ENCODE data around the gene STAC3.

Gene STAC3

DNA sequence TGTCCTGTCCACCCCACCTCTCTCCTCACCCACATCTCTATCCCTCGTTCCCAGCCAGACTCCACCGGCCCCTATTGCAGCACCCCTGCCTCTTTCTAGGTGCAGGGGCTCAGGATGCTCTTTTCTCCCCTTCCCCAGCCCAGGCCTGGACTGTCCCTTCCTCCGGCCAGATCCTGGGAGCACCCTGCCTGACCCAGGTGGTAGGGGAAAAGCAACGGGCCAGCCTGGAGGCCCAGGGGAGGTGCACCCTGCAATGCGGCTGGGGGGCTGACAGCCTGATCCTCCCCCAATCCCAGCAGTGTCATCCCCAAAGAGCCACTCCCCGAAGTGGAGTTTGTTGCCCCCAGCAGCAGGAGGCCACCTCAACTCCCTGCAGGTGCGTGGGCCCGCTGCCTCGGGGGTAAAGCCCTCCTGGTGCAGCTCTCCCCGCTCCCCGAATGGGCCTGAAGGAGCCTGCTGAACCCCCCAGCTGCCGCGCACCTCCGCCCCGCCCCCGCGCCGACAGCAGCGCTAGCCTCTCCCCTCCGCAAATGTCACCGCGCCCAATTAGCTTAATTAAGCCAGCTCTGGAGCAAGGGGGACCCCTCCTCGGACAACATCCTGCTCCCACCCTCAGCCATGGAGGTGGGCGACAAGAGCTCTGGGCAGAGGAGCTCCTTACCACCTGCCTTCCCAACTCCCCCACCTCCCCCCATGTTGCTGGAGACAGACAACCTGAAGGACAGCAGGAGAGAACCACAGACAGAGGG, 29.6 kb downstream of the STAC3 start:
- H3K27ac ChIP-seq, result no peak overlapping the region
- H3K27me3 ChIP-seq, result peaks cover 100% of the 10 kb centered on the region
- no peak overlapping the region for H3K4me3 ChIP-seq (ENCODE audit: low read depth in 1 of 2, low read length in 1 of 2)
- H3K9me3 ChIP-seq, result no peaks in the 10 kb centered on the region
- peaks cover 25 to 28% of the 10 kb centered on the region in 2 experiments for H3K4me1 ChIP-seq (ENCODE audit: control insufficient read depth in 1 of 2, insufficient read depth in 1 of 2, low read depth in 1 of 2, low read length in 1 of 2)
- H3K36me3 ChIP-seq, result no peaks in the 10 kb centered on the region
- TF ChIP-seq, protein P1, sequence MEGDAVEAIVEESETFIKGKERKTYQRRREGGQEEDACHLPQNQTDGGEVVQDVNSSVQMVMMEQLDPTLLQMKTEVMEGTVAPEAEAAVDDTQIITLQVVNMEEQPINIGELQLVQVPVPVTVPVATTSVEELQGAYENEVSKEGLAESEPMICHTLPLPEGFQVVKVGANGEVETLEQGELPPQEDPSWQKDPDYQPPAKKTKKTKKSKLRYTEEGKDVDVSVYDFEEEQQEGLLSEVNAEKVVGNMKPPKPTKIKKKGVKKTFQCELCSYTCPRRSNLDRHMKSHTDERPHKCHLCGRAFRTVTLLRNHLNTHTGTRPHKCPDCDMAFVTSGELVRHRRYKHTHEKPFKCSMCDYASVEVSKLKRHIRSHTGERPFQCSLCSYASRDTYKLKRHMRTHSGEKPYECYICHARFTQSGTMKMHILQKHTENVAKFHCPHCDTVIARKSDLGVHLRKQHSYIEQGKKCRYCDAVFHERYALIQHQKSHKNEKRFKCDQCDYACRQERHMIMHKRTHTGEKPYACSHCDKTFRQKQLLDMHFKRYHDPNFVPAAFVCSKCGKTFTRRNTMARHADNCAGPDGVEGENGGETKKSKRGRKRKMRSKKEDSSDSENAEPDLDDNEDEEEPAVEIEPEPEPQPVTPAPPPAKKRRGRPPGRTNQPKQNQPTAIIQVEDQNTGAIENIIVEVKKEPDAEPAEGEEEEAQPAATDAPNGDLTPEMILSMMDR (IDR thresholded peaks at IDR 0.05), result no peak

DNA sequence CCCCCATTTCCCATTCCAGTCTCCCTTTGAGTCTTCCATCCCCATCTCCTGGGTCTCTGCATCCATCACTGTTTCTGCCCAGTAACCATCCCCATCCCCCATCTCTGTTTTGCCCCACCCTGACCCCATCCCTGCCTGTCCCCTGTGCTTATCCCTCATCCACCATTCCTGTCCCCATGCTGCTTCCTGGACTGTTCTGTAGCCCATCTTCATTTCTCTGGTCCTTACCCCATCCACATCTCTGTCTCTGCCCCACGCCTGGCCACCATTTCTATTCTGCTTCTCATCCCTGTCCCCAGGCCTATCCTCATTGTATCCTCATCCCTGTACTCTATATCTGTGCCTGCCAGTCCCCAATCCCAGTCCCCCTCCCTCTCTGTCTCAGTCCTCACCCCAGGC, 30.2 kb downstream of the STAC3 start:
- peaks cover 23 to 27% of the 10 kb centered on the region in 2 experiments for H3K4me1 ChIP-seq (ENCODE audit: control insufficient read depth in 1 of 2, insufficient read depth in 1 of 2, low read depth in 1 of 2, low read length in 1 of 2)
- TF ChIP-seq, protein P1 (IDR thresholded peaks at IDR 0.05), result no peak
- H3K27me3 ChIP-seq, result peaks cover 100% of the 10 kb centered on the region
- H3K9me3 ChIP-seq, result no peaks in the 10 kb centered on the region
- no peak overlapping the region for H3K4me3 ChIP-seq (ENCODE audit: low read depth in 1 of 2, low read length in 1 of 2)
- H3K36me3 ChIP-seq, result no peaks in the 10 kb centered on the region
- H3K27ac ChIP-seq, result no peak overlapping the region

DNA sequence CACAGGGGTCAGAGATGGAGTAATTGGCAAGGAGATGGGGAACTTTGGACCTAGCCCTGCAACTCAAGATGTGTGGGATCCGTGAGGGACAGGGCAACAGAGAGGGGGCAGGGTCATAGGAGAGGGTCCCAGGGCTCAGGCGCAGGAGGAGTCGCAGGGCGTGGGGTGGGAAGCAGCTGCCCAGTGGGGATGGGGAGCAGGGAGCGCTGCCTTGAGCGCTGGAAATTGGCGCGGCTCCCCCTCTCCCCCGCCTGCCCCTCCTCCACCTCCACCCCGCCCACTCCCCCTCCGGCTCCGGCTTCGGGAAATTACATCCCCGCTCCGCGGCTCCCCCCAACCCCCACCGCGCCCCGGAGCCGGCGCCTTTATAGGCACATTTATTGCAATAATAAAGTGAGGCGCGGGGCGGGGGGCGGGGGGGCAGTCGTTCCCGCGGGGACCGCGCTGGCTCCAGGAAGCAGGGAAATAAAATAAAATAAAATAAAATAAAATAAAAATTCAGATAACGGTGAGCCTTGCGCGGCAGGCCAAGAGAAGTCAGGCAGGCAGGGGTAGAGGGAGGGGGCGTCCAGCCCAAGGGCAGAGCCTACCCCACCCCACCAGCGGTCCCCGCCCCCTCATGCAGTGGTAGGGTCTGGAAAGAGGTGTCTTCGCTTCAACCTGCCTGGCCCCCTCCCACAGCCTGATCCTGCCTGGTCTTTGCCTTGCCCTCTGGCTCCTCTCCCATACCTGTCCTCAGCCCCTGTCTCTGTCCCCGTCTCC, 30.8 kb downstream of the STAC3 start:
- Histone ChIP-seq H3K9me3 (no peaks in the 10 kb centered on the region), H3K27ac (no peak overlapping the region), H3K4me1 (ENCODE audit: control insufficient read depth in 1 of 2, insufficient read depth in 1 of 2, low read depth in 1 of 2, low read length in 1 of 2) (peaks cover 18 to 21% of the 10 kb centered on the region in 2 experiments), H3K4me3 (ENCODE audit: low read depth in 1 of 2, low read length in 1 of 2) (no peak overlapping the region), H3K27me3 (peaks cover 100% of the 10 kb centered on the region), H3K36me3 (no peaks in the 10 kb centered on the region)
- TF ChIP-seq, protein P1 (IDR thresholded peaks at IDR 0.05), result no peak

DNA sequence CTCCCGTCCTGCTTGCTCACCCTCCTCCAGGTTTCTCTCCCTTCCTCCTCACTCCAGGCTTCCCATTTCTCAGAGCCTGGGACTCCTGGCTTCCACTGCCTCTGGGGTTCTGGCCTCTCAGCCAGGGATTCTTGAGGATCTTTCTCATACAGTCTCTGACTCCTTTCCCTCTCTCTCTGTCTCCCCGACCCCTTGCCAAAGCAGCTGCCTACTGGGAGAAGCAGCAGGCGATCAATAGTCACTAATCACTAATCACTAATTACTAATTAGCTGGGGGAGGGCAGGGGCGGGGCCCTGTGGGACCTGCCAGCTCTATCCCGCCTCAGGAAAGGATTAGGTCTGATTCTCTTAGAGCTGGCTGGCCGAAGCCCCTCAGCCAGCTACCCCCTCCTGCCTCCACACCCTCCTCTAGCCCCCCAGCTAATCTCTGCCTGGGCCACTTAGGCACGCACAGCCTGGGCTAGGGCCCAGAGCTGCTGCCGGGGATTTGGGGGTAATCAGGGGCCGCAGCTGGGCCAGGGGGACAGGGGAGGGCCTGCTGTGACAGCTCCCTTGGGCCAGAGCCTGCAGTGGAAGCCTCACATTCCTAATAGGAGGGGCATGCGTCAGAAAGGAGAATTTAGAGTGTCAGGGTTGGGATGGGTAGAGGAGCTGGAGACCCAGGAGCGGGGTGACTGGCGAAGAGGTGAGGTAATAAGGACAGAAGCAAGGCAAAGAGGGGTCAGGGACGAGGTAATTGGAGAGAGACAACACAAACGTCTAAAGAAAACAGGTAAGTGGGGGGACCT, 31.6 kb downstream of the STAC3 start:
- TF ChIP-seq, protein P1 (IDR thresholded peaks at IDR 0.05), result no peak
- peaks cover 11 to 16% of the 10 kb centered on the region in 2 experiments for H3K4me1 ChIP-seq (ENCODE audit: control insufficient read depth in 1 of 2, insufficient read depth in 1 of 2, low read depth in 1 of 2, low read length in 1 of 2)

DNA sequence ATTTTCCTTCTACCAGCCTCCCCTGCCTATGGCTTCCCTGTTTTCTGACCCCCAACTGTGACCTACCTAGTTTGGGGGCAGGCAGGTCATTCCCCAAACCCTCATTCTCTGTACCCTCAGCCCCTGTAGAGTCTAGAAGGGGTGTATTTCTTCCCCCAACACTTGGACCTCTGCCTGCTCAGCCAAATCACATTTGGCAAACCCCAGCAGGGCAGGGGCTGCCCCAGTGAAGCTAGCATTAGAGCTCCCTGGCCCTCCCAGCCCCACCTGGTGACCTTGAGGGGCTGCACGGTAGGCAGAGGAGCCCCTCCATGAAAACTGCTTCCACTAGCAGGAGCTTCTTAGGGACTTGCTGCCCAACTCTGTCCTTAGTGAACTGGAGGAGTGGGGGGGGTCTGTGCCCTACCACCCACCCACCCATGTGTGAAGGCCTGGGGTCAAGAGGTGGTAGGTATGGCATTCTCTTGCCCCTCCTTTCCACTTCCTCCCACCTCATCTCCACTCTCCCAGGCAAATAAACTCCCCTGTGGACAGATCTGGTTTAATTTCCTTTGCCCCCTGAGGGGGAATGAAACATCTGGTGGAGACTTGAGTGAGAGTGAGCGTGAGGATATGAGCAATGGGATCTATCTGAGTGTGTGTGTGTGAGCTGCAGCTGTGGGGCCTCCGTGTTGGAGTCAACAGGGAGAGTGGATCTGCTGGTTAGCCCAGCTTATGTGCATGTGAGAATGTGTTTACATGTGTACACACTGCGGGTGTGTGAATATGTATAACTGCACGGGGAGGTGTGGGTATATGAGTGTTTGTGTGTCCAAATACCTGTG, 32.7 kb downstream of the STAC3 start:
- no peaks in the 10 kb centered on the region for H3K9me3 ChIP-seq
- peaks cover 11 to 25% of the 10 kb centered on the region in 2 experiments for H3K4me1 ChIP-seq (ENCODE audit: control insufficient read depth in 1 of 2, insufficient read depth in 1 of 2, low read depth in 1 of 2, low read length in 1 of 2)
- no peaks in the 10 kb centered on the region for H3K36me3 ChIP-seq
- H3K4me3 ChIP-seq (ENCODE audit: low read depth in 1 of 2, low read length in 1 of 2), result no peak overlapping the region
- TF ChIP-seq, protein P1 (IDR thresholded peaks at IDR 0.05), result no peak
- H3K27me3 ChIP-seq, result peaks cover 100% of the 10 kb centered on the region
- no peak overlapping the region for H3K27ac ChIP-seq

More for the DNA sequence above, 31.6 kb downstream of the STAC3 start:
- Histone ChIP-seq H3K27me3 (peaks cover 100% of the 10 kb centered on the region), H3K4me3 (ENCODE audit: low read depth in 1 of 2, low read length in 1 of 2) (no peak overlapping the region), H3K27ac (no peak overlapping the region), H3K9me3 (no peaks in the 10 kb centered on the region), H3K36me3 (no peaks in the 10 kb centered on the region)

Data from neutrophil (primary cell).